Mesothelial cell of epicardium (in vitro differentiated cells): ENCODE data around the gene PTPRH. TPM values are rescaled to one million over a fixed set of nuclear protein-coding genes. Genes with fewer than 3 reads are reported as not detected.

Experiments used
- DNase-seq, 2 experiments: peaks; one replicate each; pipeline ENCODE4 v3.0.0; 2021; ENCODE audit warnings: low spot score in 2 of 2; ENCODE audit not compliant: unreplicated experiment in 2 of 2
- H3K27ac Mint-ChIP-seq: 2 replicates; pipeline ENCODE4 v1.8.0; 2021; ENCODE audit warnings: mixed read lengths
- H3K27me3 Mint-ChIP-seq: 2 replicates; pipeline ENCODE4 v1.8.0; 2021; ENCODE audit warnings: low read depth, mixed read lengths
- H3K36me3 Mint-ChIP-seq: 2 replicates; pipeline ENCODE4 v1.8.0; 2021; ENCODE audit warnings: mixed read lengths
- H3K4me1 Mint-ChIP-seq: 2 replicates; pipeline ENCODE4 v1.8.0; 2021; ENCODE audit warnings: mixed read lengths
- H3K4me3 Mint-ChIP-seq: 2 replicates; pipeline ENCODE4 v1.8.0; 2021; ENCODE audit warnings: mild to moderate bottlenecking, moderate library complexity, mixed read lengths
- H3K9me3 Mint-ChIP-seq: 2 replicates; pipeline ENCODE4 v1.8.0; 2021; ENCODE audit warnings: mixed read lengths
- microRNA-seq: library from miRNA; unstranded; fragments of <30 nt; microRNA quantifications from one replicate; pipeline ENCODE4 v1.2.0, GENCODE V29; 2021; ENCODE audit warnings: inconsistent platforms, mixed read lengths
- total RNA-seq: library from RNA; stranded (reverse); gene quantifications from 3 replicates; pipeline ENCODE4 v1.2.1, GENCODE V29; 2021
- TF ChIP-seq, protein P1 (sequence below): fragments of 200-600 bp; sonication (generic); IDR thresholded peaks from one replicate; pipeline ENCODE4 v1.5.0; 2021; ENCODE audit warnings: antibody characterized with exemption; ENCODE audit not compliant: unreplicated experiment

PTPRH gene
- total RNA-seq, 1 donor from 2014 or later, result 10.4 TPM

DNA sequence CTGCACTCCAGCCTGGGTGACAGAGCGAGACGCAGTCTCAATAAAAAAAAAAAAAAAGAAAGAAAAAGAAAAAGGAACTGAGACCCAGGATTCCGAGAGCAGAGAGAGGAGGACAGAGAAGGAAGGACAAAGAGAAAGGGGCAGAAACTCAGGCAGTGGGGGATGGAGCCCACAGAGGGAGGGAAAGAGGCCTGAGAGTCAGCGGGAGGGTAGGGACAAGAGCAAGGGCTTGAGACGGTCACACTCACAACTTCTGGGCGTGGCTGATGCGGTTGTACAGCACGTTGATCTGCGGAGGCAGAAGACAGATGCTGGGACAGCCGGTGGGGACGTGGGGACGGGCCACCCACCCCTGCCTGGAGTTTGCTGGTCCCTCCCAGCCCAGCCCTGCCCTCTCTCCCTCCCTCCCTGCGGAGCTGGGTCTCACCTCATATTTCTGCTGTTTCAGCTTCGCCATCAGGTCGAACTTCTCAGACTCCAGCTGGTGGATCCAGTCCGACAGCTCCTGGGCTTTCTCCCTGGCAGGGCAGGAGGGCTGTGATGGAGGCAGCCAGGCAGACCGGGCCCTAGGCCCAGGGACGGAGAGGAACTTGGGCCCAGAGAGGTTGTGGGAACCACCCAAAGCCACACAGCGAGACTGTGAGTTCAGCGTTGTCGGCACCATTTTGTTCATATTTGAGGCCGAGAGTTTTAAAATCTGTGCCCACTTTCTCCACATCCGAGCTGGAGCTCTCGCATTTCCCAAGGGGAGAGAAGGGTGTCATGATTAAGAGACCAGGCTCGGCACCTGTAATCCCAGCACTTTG, 75.5 kb downstream of the PTPRH start:
- TF ChIP-seq, protein P1, sequence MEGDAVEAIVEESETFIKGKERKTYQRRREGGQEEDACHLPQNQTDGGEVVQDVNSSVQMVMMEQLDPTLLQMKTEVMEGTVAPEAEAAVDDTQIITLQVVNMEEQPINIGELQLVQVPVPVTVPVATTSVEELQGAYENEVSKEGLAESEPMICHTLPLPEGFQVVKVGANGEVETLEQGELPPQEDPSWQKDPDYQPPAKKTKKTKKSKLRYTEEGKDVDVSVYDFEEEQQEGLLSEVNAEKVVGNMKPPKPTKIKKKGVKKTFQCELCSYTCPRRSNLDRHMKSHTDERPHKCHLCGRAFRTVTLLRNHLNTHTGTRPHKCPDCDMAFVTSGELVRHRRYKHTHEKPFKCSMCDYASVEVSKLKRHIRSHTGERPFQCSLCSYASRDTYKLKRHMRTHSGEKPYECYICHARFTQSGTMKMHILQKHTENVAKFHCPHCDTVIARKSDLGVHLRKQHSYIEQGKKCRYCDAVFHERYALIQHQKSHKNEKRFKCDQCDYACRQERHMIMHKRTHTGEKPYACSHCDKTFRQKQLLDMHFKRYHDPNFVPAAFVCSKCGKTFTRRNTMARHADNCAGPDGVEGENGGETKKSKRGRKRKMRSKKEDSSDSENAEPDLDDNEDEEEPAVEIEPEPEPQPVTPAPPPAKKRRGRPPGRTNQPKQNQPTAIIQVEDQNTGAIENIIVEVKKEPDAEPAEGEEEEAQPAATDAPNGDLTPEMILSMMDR, result no peak
- Mint-ChIP-seq H3K4me3 (no peak overlapping the region), H3K36me3 (no peaks in the 10 kb centered on the region), H3K27me3 (peaks cover 18% of the 10 kb centered on the region), H3K4me1 (peaks cover 2% of the 10 kb centered on the region), H3K9me3 (no peaks in the 10 kb centered on the region), H3K27ac (no peak overlapping the region)
- DNase-seq, result no peak

DNA sequence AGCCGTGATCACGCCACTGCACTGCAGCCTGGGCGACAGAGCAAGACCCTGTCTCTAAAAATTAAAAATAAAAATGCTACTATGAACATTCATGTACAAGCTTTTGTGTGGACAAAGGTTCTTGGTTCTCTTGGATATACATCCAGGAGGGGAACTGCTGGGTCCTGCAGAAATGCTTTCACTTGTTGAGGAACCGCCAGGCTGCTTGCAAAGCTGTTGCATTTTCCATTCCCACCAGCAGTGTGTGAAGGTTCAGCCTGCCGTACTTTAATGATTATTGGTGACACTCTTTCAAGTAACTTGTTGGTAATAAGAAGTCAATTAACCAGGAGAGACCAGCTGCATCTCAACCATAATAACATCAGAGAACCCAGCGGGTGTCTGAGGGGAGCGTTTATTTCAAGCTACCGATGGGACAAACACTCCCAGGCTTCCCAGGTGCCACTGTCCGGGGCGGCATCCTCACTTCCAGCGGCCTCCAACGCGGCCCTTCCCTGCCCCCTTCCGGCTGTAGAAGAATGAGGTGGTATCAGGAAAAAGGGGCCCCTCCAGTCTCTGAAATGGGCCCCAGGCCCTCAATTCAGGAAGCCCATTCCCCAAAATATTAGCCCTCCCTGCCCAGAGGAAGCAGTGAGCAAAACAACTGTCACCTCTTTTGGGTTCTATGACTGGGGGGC, 76.7 kb downstream of the PTPRH start:
- TF ChIP-seq, protein P1, result no peak
- DNase-seq, result no peak
- no peak overlapping the region for H3K4me3 Mint-ChIP-seq
- no peak overlapping the region for H3K27ac Mint-ChIP-seq
- H3K27me3 Mint-ChIP-seq, result peaks cover 26% of the 10 kb centered on the region
- H3K9me3 Mint-ChIP-seq, result no peaks in the 10 kb centered on the region
- H3K4me1 Mint-ChIP-seq, result no peaks in the 10 kb centered on the region
- H3K36me3 Mint-ChIP-seq, result no peaks in the 10 kb centered on the region

DNA sequence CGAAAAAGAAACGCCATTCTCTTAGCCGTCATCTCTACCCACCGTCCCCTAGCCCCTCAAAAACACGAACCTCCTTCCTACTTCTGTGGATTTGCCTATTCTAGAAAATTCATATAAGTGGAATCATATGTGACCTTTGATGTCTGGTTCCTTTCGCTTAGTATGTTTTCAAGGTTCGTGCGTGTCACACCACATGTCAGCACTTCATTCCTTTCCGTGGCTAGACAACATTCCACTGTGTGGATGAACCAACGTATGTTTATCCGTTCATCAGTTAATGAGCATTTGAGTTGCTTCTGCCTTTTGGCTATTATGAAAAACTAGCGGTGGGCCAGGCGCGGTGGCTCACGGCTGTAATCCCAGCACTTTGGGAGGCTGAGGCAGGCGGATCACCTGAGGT, 77.9 kb downstream of the PTPRH start:
- H3K9me3 Mint-ChIP-seq, result no peaks in the 10 kb centered on the region
- TF ChIP-seq, protein P1, result no peak
- DNase-seq, result no peak
- no peaks in the 10 kb centered on the region for H3K4me1 Mint-ChIP-seq
- H3K27ac Mint-ChIP-seq, result no peak overlapping the region
- no peaks in the 10 kb centered on the region for H3K36me3 Mint-ChIP-seq
- peaks cover 38% of the 10 kb centered on the region for H3K27me3 Mint-ChIP-seq
- no peak overlapping the region for H3K4me3 Mint-ChIP-seq

Small RNAs within 50 kb of the gene (microRNA-seq; reads per million reads assigned to microRNA genes)
- gene MIR6802 (1.8 reads per million), gene MIR6803 (5.0 reads per million, percentile 18 among the genes with 10 or more reads in this experiment), gene MIR6804 (4.1 reads per million, percentile 12 among the genes with 10 or more reads in this experiment)

Other genes with a start within 250 kb of the PTPRH start
- 54.1 to 56.8 TPM (median 56.2 TPM) in 3 replicates for gene NLRP2, start 243.1 kb downstream of the PTPRH start, total RNA-seq
- 0.78 to 1.4 TPM (median 1.4 TPM) in 3 replicates for gene GP6, start 171.2 kb downstream of the PTPRH start, total RNA-seq
- 81.0 to 88.6 TPM (median 85.7 TPM) in 3 replicates for gene RDH13, start 146.4 kb downstream of the PTPRH start, total RNA-seq
- gene EPS8L1, start 133.6 kb downstream of the PTPRH start, total RNA-seq, result 375 to 425 TPM (median 396 TPM) in 3 replicates
- 100 to 111 TPM (median 109 TPM) in 3 replicates for gene PPP1R12C, start 91.9 kb downstream of the PTPRH start, total RNA-seq
- gene TNNT1, start 60.3 kb downstream of the PTPRH start, total RNA-seq, result 47.5 to 57.5 TPM (median 48.9 TPM) in 3 replicates
- 6.3 to 9.1 TPM (median 8.9 TPM) in 3 replicates for gene TNNI3, start 51.8 kb downstream of the PTPRH start, total RNA-seq
- gene DNAAF3, start 42.9 kb downstream of the PTPRH start, total RNA-seq, result 2.9 to 4.4 TPM (median 3.3 TPM) in 3 replicates
- 0.32 to 0.67 TPM (median 0.47 TPM) in 3 replicates for gene SYT5, start 29.2 kb downstream of the PTPRH start, total RNA-seq
- gene TMEM86B, start 19.3 kb upstream of the PTPRH start, total RNA-seq, result 5.9 to 6.7 TPM (median 6.7 TPM) in 3 replicates
- 70.1 to 73.0 TPM (median 71.5 TPM) in 3 replicates for gene PPP6R1, start 49.5 kb upstream of the PTPRH start, total RNA-seq
- 28.9 to 30.4 TPM (median 29.1 TPM) in 3 replicates for gene HSPBP1, start 70.6 kb upstream of the PTPRH start, total RNA-seq
- 38.5 to 46.0 TPM (median 43.4 TPM) in 3 replicates for gene BRSK1, start 74.5 kb upstream of the PTPRH start, total RNA-seq
- gene TMEM150B, start 115.8 kb upstream of the PTPRH start, total RNA-seq, result not detected in 3 replicates
- 51.3 to 54.0 TPM (median 51.9 TPM) in 3 replicates for gene KMT5C, start 130.4 kb upstream of the PTPRH start, total RNA-seq
- 7.3 to 11.5 TPM (median 7.3 TPM) in 3 replicates for gene COX6B2, start 145.2 kb upstream of the PTPRH start, total RNA-seq
- gene GARIN5B, start 153.8 kb upstream of the PTPRH start, total RNA-seq, result 0.13 to 0.34 TPM (median 0.27 TPM) in 3 replicates
- gene IL11, start 161.0 kb upstream of the PTPRH start, total RNA-seq, result 10.0 to 12.9 TPM (median 11.6 TPM) in 3 replicates
- gene TMEM190, start 167.3 kb upstream of the PTPRH start, total RNA-seq, result 2.2 to 2.4 TPM (median 2.4 TPM) in 3 replicates
- 2.3 to 2.9 TPM (median 2.3 TPM) in 3 replicates for gene TMEM238, start 174.8 kb upstream of the PTPRH start, total RNA-seq
- gene RPL28, start 176.4 kb upstream of the PTPRH start, total RNA-seq, result 1,773 to 1,819 TPM (median 1,790 TPM) in 3 replicates
- 65.3 to 77.0 TPM (median 73.2 TPM) in 3 replicates for gene UBE2S, start 198.3 kb upstream of the PTPRH start, total RNA-seq
- gene SHISA7, start 233.8 kb upstream of the PTPRH start, total RNA-seq, result 0.04 TPM in 1 of 3 replicates, not detected in the others